Epithelial cell of proximal tubule (primary cell): ENCODE data around the gene RILP. TPM values are rescaled to one million over a fixed set of nuclear protein-coding genes. Genes with fewer than 3 reads are reported as not detected.
A peak's percentile ranks its signal among the peaks of the same experiment; 100 is the strongest.

Experiments
- DNase-seq: peaks from one replicate; pipeline ENCODE4 v3.0.0-alpha.2; 2011; ENCODE audit warnings: low read depth
- H3K4me3 ChIP-seq: 2 replicates; pipeline ENCODE4 v1.5.1; 2011; ENCODE audit warnings: low read depth, mild to moderate bottlenecking, low read length
- CTCF ChIP-seq: conservative IDR thresholded peaks from 2 replicates; pipeline ENCODE4 v1.5.1; 2012; ENCODE audit warnings: low read depth, mild to moderate bottlenecking, low read length
- total RNA-seq: library from RNA; depleted of rRNA; stranded (reverse); fragments of >200 nt; gene quantifications from 2 replicates; pipeline ENCODE4 v1.2.3, GENCODE V29; 2015

RILP gene
- total RNA-seq, 1 donor from 2014 or later = 21.4 TPM

GRCh38 chr17:1646199-1646875 lies 3.3 kb downstream of the RILP start:
- DNase-seq = no peak
- no peak overlapping the region for H3K4me3 ChIP-seq
- TF ChIP-seq CTCF = no peak

- no peak for TF ChIP-seq CTCF
- H3K4me3 ChIP-seq = no peak within 1 kb of the TSS
- no peak for DNase-seq
These were observed 4.2 kb downstream of the RILP start, which contains the start of gene SCARF1 for GRCh38 chr17:1645207-1646171. SCARF1 (minus strand) TSS chr17:1645732; CDS start chr17:1645697, 35 bp downstream.

- no peak overlapping the region for H3K4me3 ChIP-seq
- no peak for TF ChIP-seq CTCF
- no peak for DNase-seq
These were observed 5.0 kb downstream of the RILP start for GRCh38 chr17:1644493-1645206.

- DNase-seq = no peak
These were observed 5.6 kb downstream of the RILP start for GRCh38 chr17:1643999-1644492.

GRCh38 chr17:1643293-1643998 lies 6.2 kb downstream of the RILP start:
- H3K4me3 ChIP-seq = peak overlapping the region; percentile 52
- TF ChIP-seq CTCF = no peak

More at GRCh38 chr17:1643999-1644492, 5.6 kb downstream of the RILP start:
- H3K4me3 ChIP-seq = peak overlapping the region; percentile 52
- TF ChIP-seq CTCF = no peak

GRCh38 chr17:1641065-1641403 lies 8.6 kb downstream of the RILP start:
- no peak overlapping the region for H3K4me3 ChIP-seq
- no peak for TF ChIP-seq CTCF
- no peak for DNase-seq

More at GRCh38 chr17:1643293-1643998, 6.2 kb downstream of the RILP start:
- no peak for DNase-seq
